ENCODE measurements around the gene FIBP.
A peak's percentile ranks its signal among the peaks of the same experiment; 100 is the strongest.

FIBP gene

GRCh38 chr11:65891219-65892136 is 3.2 kb upstream of the FIBP start:
- DNase-seq (ENCODE audit: extremely low read depth in 1 of 2, low read depth in 1 of 2) = no peak

DNA sequence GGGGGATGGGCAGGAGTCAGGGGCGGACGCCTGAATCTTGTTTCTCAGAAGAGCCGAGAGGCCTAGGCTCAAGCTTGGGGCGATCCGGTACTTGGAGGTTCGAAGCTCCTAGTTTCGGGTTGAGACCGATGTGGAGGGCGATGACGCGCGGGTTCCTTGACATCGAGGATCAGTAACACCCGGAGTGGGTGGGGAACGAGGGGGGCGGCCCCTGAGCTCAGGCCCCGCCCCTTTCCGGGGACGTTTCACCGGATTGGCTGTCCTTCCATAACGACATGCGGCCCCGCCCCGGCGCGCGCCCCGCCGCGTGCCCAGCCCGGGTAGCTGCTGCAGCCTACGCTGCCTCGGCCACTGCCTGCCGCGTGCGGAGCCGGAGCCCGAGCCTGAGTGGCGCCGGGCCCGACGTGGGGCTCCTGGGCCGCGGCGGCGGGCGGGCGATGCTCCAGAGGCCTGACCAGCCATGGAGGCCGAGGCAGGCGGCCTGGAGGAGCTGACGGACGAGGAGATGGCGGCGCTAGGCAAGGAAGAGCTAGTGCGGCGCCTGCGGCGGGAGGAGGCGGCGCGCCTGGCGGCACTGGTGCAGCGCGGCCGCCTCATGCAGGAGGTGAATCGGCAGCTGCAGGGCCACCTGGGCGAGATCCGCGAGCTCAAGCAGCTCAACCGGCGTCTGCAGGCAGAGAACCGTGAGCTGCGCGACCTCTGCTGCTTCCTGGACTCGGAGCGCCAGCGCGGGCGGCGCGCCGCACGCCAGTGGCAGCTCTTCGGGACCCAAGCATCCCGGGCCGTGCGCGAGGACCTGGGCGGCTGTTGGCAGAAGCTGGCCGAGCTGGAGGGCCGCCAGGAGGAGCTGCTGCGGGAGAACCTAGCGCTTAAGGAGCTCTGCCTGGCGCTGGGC is 2.3 kb upstream of the FIBP start, which contains the start of gene CCDC85B:
TSS of gene CCDC85B (plus strand) at position 350 of the 895 bp plus-strand sequence. CDS start at position 461, 111 bp downstream.
- peak; percentile 98 for DNase-seq (ENCODE audit: extremely low read depth in 1 of 2, low read depth in 1 of 2)

DNA sequence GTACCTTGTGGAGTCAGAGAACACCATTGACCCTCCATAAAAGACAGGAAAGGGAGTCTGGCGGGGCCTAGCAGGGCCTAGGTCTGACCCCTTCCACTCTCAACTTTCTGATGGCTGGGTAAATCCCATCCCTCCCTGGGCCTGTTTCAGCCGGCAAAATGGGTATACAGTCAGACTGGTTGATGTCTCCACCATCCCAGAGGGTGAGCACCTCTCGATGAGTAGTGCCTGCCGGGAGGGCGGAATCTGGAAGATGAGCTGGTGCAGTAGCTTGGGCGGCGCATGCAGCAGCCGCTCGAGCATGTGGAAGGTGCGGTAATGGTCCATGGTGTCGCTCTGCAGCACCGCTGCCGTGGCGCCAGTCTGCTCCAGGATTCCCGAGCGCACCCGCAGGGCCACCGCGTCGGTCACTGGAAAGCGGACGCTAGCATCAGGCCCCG is 528 bp downstream of the FIBP start:
- no peak for DNase-seq (ENCODE audit: extremely low read depth in 1 of 2, low read depth in 1 of 2)

DNA sequence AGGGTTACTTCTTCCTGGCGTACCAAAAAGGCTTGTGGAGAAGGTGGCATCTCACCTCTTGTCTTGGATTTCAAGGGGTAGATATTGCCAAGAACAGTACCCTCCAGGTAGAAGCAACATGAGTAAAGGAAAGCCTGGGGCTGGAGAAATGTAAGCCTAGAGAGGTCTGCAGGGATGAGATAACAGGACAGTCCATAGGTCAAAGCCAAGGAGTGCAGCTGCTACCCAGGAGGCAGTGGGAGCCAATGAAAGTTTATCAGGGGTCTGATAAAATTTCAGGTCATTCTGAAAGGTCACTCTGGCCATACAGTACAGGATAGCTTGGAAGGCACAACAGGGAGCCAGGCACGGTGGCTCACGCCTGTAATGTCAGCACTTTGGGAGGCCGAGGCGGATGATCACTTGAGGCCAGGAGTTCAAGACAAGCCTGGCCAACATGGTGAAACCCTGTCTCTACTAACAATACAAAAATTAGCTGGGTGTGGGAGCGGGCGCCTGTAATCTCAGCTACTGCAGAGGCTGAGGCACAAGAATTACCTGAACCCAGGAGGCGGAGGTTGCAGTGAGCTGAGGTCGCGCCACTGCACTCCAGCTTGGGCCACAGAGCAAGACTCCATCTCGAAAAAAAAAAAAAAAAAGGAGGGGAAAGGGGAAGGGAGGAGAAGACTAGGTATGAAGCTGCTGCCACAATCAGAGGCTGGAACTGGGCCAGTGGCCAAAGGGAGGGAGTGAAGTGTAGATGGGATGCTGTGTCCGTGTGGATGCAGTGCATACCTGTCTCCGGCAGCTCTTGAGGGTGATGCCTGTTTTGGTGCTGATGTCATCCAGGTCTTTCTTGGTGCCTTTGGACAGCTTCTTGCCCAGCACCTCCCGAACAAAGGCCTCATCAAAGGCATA is 1.2 kb downstream of the FIBP start:
- no peak for DNase-seq (ENCODE audit: extremely low read depth in 1 of 2, low read depth in 1 of 2)

DNA sequence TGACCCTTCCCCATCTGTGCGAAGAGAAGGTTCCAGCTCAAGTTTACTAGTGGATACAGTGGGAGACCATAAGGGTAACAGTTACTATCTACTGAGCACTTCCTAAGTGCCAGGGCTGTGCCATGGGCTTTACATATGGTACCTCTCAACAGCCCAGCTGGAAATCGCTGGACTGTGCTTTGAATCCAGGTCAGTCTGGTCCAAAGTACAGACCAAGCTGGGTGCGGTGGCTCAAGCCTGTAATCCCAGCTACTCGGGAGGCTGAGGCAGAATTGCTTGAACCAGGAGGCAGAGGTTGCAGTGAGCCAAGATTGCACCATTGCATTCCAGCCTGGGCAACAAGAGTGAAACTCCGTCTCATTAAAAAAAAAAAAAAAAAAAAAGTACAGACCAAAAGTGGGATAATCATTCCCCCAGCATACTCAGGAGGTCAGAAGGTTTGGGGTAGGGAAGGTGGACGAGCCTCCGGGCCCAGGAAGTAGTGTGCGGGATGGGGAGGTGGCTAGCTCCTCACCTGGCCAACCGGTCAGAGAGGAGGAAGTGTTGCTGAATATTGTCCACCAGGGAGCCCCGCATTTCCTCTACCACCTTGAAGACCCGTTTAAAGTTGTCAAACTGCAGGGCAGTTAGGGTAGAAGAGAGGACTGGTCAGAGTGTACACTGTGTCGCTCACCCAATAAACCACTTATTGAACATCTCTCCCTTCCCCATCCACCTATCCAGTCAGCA is 2.3 kb downstream of the FIBP start:
- no peak for DNase-seq (ENCODE audit: extremely low read depth in 1 of 2, low read depth in 1 of 2)

GRCh38 chr11:65885231-65885630 is 3.0 kb downstream of the FIBP start:
- DNase-seq (ENCODE audit: extremely low read depth in 1 of 2, low read depth in 1 of 2) = no peak

DNA sequence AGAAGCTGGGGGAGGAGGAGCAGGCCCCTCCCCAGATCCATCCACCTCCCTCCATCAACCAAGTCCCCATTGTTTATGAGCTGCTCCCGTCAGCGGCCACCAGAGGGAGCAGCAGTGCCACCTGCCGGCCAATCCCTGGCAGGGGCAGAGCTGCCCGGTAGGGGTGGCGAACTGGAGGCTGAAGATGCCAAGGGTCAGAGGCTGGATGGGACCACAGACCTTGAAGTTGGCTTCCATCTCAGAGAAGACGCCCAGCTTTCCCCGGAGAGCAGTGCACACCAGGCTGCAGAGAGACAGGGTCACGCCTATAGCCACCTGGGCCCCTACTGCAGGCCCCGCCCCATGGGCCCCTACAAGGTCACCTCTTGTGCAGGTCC is 3.6 kb downstream of the FIBP start:
- no peak for DNase-seq (ENCODE audit: extremely low read depth in 1 of 2, low read depth in 1 of 2)

DNA sequence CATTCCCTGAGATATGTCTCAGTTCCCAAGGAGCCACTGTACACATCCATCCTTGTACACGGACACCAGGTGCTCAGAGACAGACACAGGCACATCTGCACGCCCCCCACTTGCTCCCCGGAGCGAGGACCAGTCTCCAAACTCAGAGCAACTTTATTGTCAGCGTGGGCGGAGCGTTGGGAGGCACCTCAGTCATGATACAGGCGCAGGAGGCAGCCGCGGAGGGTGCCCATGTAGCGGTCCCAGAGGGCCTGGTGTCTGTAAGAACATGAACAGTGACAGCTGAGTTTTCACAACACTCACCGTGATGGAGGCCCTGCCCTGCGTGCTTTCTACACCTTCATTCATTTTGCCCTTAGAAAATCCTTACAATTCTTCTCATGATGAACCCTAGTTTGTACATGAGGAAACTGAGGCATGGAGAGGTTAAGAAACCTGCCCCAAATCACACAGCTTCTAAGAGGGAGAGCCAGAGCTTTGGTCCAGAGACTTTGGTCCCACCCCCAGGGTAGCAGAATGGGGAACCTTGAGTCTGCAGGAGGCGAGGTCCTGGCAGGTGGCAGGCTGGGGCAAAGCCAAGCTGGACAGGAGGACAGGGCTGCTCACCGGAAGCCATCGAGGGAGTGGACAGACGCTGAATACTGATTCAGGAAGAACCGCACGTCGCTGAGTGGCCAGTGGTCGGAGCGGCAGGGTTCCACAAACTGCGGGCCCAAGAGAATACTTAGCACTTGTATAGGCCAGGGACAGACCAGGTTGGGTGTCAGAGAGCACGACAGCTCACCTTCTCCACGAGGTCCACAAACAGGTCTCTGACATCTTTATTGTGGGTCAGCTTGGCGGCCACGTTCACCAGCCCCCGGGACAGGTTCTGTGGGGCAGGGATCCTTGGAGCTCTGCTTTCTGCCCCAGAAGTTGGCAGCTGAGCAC is 4.2 kb downstream of the FIBP start:
- no peak for DNase-seq (ENCODE audit: extremely low read depth in 1 of 2, low read depth in 1 of 2)

- no peak for DNase-seq (ENCODE audit: extremely low read depth in 1 of 2, low read depth in 1 of 2)
These were observed 5.1 kb downstream of the FIBP start for GRCh38 chr11:65883058-65883761.

DNA sequence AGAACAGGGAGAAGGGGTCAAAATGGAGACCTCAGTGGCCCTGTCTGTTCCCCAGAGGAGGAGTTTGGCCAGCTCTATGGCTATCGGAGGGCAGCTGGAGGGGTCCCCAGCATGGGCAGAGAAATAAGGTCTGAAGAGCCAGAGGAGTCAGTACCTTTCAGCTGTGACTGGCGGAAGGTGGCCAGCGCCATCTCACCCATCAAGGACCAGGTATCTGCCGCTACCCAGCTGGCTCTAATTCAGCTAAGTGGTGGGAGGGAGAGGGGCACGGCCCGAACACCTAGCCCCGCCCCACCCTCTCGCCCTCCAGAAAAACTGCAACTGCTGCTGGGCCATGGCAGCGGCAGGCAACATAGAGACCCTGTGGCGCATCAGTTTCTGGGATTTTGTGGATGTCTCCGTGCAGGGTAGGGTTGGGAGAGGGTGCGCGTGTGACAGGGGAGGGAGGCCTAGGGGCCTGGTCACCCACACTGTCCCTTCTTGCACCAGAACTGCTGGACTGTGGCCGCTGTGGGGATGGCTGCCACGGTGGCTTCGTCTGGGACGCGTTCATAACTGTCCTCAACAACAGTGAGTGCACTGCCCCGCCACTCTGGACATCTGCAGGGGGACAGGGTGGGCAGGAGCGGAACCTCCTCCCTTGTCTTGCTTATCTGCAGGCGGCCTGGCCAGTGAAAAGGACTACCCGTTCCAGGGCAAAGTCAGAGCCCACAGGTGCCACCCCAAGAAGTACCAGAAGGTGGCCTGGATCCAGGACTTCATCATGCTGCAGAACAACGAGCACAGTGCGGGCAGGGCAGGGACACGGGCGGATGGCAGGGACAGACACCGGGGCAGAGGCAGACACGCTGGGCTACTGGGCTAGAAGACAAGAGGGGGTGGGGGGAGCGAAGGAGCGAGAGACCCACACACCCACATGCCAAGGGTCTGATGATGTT is 5.9 kb downstream of the FIBP start:
- no peak for DNase-seq (ENCODE audit: extremely low read depth in 1 of 2, low read depth in 1 of 2)

DNA sequence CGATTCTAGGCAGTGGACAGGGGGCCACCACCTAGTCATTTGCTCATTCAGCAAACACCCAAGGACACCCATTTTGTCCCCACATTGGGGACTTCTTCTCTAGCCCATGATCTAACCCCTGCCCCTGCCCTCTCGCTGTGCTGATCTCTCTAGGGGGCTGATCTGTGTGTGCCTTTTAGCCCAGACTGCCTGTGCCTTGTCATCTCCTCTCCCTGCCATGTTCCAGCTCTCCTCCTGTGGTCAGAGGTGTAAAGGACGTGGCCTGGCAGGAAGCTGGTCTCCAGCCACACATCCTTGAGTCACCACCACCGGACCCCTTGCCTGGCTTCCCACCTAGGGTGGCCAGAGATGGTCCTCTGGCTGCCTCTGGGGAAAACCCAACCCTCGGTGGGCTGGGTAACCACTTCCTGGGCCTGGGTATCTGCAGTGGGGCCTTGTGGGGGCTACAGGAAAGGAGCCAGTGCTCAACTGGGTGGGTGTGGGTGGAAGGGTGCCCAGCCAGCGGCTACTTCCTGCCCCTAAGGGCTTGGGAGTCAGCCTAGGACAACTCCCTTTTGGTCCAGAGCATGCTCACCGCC is 7.3 kb downstream of the FIBP start:
- DNase-seq (ENCODE audit: extremely low read depth in 1 of 2, low read depth in 1 of 2) = no peak

DNA sequence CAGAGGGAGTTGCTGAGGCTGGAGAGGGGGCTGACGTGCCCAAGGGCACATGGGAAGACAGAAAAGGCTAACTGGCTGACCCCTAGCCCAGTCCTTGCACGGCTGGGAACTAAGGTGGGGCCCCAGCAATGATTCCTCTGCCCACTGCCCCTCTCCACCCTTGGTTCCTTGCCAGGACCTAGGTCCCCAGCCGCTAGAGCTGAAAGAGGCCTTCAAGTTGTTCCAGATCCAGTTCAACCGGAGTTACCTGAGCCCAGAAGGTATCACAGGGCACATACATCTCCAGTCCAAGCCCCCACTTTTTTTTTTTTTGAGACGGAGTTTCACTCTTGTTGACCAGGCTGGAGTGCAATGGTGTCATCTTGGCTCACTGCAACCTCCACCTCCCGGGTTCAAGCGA is 8.2 kb downstream of the FIBP start:
- no peak for DNase-seq (ENCODE audit: extremely low read depth in 1 of 2, low read depth in 1 of 2)

DNA sequence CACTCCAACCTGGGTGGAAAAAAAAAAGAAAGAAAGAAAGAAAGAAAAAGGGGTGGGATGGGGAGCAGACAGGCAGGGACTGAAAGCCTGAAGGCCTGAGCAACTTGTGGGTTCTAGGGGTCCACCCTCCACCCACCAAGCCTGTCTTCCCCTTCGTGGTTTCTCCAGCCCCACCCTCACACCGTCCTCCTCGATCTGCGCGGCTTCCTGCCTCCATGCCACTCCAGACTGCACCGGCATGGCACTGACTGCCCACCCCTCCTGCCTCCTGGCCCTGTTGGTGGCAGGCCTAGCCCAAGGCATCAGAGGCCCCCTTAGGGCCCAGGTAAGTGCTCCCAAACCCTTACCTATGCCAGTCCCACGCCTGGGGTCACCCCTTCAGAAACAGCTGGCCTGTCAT is 8.7 kb downstream of the FIBP start, which contains the start of gene CTSW:
TSS of gene CTSW (plus strand) at position 221 of the 400 bp plus-strand sequence. CDS start at position 239, 18 bp downstream.
- DNase-seq (ENCODE audit: extremely low read depth in 1 of 2, low read depth in 1 of 2) = no peak

DNA sequence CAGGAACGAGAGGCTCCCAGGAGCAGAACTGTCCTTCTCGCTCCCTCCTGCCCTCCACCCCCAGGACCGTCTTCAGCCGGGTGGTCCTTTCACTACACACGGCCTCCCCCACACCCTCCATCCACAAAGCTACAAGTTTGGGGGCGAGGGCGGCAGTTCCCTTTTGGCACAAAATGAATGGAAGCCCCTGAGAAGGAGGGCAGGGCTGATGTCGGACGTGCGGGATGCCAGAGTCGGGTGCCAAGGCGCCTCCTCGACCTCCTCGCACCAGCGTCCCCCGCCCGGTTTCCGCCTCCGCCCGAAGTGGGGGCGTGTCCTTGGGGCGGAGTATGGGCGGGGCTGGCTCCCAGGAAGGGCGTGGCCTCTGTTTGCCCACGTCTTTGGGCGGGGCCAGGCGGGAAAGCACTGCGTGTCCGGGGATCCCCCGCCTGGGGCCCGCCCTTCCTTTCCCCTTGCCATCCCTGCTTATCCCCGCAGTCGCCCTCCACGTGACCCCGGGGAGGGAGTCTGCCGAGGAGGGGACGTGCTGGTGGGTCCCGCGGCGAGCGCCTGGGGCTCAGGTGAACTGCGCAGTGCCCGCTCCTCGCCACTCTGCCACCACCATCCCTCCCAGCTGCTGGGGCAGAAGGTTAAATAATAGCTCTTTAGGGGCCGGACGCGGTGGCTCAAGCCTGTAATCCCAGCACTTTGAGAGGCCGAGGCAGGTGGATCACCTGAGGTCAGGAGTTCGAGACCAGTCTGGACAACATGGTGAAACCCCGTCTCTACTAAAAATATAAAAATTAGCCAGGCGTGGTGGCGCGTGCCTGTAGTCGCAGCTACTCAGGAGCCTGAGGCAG is 14.7 kb downstream of the FIBP start:
- peak; percentile 91 to 94 for DNase-seq (ENCODE audit: extremely low read depth in 1 of 2, low read depth in 1 of 2)

DNA sequence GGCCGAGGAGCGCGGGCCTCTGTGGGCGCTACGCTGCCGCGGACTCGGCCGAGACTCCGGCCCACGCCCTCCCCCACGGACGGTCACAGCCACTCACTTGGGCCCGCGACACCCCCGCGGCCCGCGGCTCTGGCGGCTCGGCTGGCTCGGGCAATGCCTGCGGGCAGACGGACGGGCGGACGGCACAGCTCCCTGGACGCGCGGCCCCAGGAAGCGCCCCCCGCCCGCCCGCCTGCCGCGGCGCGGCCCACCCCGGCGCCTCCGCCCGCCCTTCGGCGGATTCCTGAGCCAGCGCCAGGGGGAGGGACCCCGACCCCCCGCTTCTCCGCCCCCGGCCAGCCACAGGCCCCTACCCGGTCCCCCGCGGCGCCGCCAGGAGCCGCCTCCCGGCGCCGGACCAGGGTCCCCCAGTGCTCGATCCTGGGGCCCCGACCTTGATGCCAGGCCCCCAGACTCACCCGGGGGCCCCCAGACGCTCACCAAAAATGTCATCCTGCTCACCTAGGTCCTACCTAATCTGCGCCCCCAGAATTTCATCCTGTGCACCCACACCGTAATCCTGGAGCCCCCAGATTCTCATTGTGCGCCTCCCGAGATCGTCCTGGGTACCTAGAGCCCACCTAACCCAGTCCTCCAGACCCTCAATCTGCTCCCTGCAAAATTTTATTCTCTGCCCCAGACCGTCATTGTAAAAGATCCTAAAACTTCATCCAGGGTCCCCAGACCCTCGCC is 15.5 kb downstream of the FIBP start, which contains the start of gene EFEMP2:
TSS of gene EFEMP2 (minus strand) at position 215 of the 732 bp plus-strand sequence. CDS start 446 bp downstream, outside the sequence.
- DNase-seq (ENCODE audit: extremely low read depth in 1 of 2, low read depth in 1 of 2) = no peak
